Measurements from ENCODE around the gene TRAF3IP1. TPM values are rescaled to one million over a fixed set of nuclear protein-coding genes. Genes with fewer than 3 reads are reported as not detected.

TRAF3IP1 gene
- total RNA-seq, 2 experiments from 2014 or later, result 5.1 to 6.9 TPM

- Histone ChIP-seq H3K4me1 (ENCODE audit: insufficient read depth, low read length) (peaks cover 28% of the 10 kb centered on the region), H3K27ac (ENCODE audit: low read depth in 1 of 2, low read length in 2 of 2) (no peak overlapping the region), H3K27me3 (ENCODE audit: control insufficient read depth in 1 of 2, insufficient read depth in 2 of 2, low read length in 2 of 2) (no peaks in the 10 kb centered on the region), H3K36me3 (ENCODE audit: insufficient read depth, low read length) (peaks cover 47% of the 10 kb centered on the region), H3K9me3 (ENCODE audit: control insufficient read depth in 1 of 2, insufficient read depth in 1 of 2, low read length in 2 of 2) (no peaks in the 10 kb centered on the region), H3K4me3 (ENCODE audit: low read length) (no peak overlapping the region)
- TF ChIP-seq CTCF (IDR thresholded peaks at IDR 0.05), result no peak
- intact Hi-C loops (cut with DNase I, micrococcal nuclease), result no loop called here
- ChIA-PET CTCF (no interaction called here), POLR2A (no interaction called here)
- Mint-ChIP-seq H3K36me3 (ENCODE audit: low read depth) (peaks cover 79% of the 10 kb centered on the region), H3K4me1 (ENCODE audit: low read depth) (peaks cover 68% of the 10 kb centered on the region), H3K27ac (peak overlapping the region; percentile 75), H3K4me3 (no peak overlapping the region), H3K9me3 (no peaks in the 10 kb centered on the region), H3K27me3 (no peaks in the 10 kb centered on the region)
- ATAC-seq (ENCODE audit: poor library complexity) (no peak), DNase-seq (no peak)
Measured at GRCh38 chr2:238431456-238431855, 111.1 kb downstream of the TRAF3IP1 start.

- intact Hi-C loops (cut with DNase I, micrococcal nuclease), result no loop called here
- Histone ChIP-seq H3K9me3 (ENCODE audit: control insufficient read depth in 1 of 2, insufficient read depth in 1 of 2, low read length in 2 of 2) (no peaks in the 10 kb centered on the region), H3K4me3 (ENCODE audit: low read length) (no peak overlapping the region), H3K27me3 (ENCODE audit: control insufficient read depth in 1 of 2, insufficient read depth in 2 of 2, low read length in 2 of 2) (no peaks in the 10 kb centered on the region), H3K4me1 (ENCODE audit: insufficient read depth, low read length) (peaks cover 15% of the 10 kb centered on the region), H3K36me3 (ENCODE audit: insufficient read depth, low read length) (peaks cover 56% of the 10 kb centered on the region), H3K27ac (ENCODE audit: low read depth in 1 of 2, low read length in 2 of 2) (no peak overlapping the region)
- H3K4me1 Mint-ChIP-seq (ENCODE audit: low read depth), result peaks cover 68% of the 10 kb centered on the region
- ATAC-seq (ENCODE audit: poor library complexity) (no peak), DNase-seq (no peak)
- POLR2A ChIA-PET, result no interaction called here
- H3K36me3 Mint-ChIP-seq (ENCODE audit: low read depth), result peaks cover 94% of the 10 kb centered on the region
- no peaks in the 10 kb centered on the region for H3K27me3 Mint-ChIP-seq
- H3K4me3 Mint-ChIP-seq, result no peak overlapping the region
- no peak for TF ChIP-seq CTCF (IDR thresholded peaks at IDR 0.05)
- CTCF ChIA-PET, result no interaction called here
- H3K27ac Mint-ChIP-seq, result peak overlapping the region; percentile 37
- H3K9me3 Mint-ChIP-seq, result no peaks in the 10 kb centered on the region
Measured at GRCh38 chr2:238433300-238433915, 113.1 kb downstream of the TRAF3IP1 start.

GRCh38 chr2:238433941-238434845 lies 113.9 kb downstream of the TRAF3IP1 start:
- no peak overlapping the region for H3K4me3 ChIP-seq (ENCODE audit: low read length)
- H3K27ac ChIP-seq (ENCODE audit: low read depth in 1 of 2, low read length in 2 of 2), result no peak overlapping the region
- Mint-ChIP-seq H3K9me3 (no peaks in the 10 kb centered on the region), H3K27me3 (no peaks in the 10 kb centered on the region), H3K4me1 (ENCODE audit: low read depth) (peaks cover 68% of the 10 kb centered on the region), H3K27ac (peak overlapping the region; percentile 37), H3K4me3 (no peak overlapping the region), H3K36me3 (ENCODE audit: low read depth) (peaks cover 96% of the 10 kb centered on the region)
- CTCF ChIA-PET, result no interaction called here
- no peaks in the 10 kb centered on the region for H3K27me3 ChIP-seq (ENCODE audit: control insufficient read depth in 1 of 2, insufficient read depth in 2 of 2, low read length in 2 of 2)
- POLR2A ChIA-PET, result no interaction called here
- H3K4me1 ChIP-seq (ENCODE audit: insufficient read depth, low read length), result peaks cover 11% of the 10 kb centered on the region
- DNase-seq (no peak), ATAC-seq (ENCODE audit: poor library complexity) (no peak)
- H3K36me3 ChIP-seq (ENCODE audit: insufficient read depth, low read length), result peaks cover 58% of the 10 kb centered on the region
- intact Hi-C loops (cut with DNase I, micrococcal nuclease), result no loop called here
- no peak for TF ChIP-seq CTCF (IDR thresholded peaks at IDR 0.05)
- H3K9me3 ChIP-seq (ENCODE audit: control insufficient read depth in 1 of 2, insufficient read depth in 1 of 2, low read length in 2 of 2), result no peaks in the 10 kb centered on the region

Measured in CD4-positive, alpha-beta T cell (primary cell).